SK-N-SH treated with all-trans-retinoic acid at 6 μM for 48 hours (cell line): Measurements from ENCODE around the gene TMEM119.

Source experiments
- ATAC-seq: fragments of 200-7000 bp; cut with Tn5 transposase; 3 replicates; pipeline ENCODE4 v1.9.1; 2020; ENCODE audit warnings: mild to moderate bottlenecking, moderate library complexity
- BACH2 ChIP-seq: fragments of 250-450 bp; sonication (Bioruptor Pico); IDR thresholded peaks from 2 replicates; pipeline ENCODE4 v1.9.0; 2021; ENCODE audit warnings: mild to moderate bottlenecking, borderline replicate concordance
- CREB5 ChIP-seq: fragments of 250-450 bp; sonication (Bioruptor Pico); IDR thresholded peaks from 2 replicates; pipeline ENCODE4 v1.5.1; 2020; ENCODE audit warnings: low read depth, mild to moderate bottlenecking, moderate library complexity
- CSDC2 ChIP-seq: fragments of 250-450 bp; sonication (Bioruptor Pico); IDR thresholded peaks from 2 replicates; pipeline ENCODE4 v1.5.0; 2020; ENCODE audit warnings: mild to moderate bottlenecking, moderate library complexity
- CSRNP3 ChIP-seq: fragments of 250-450 bp; sonication (Bioruptor Pico); IDR thresholded peaks from 2 replicates; pipeline ENCODE4 v1.5.1; 2021; ENCODE audit warnings: mild to moderate bottlenecking, moderate library complexity
- GLIS3 ChIP-seq: fragments of 250-450 bp; sonication (Bioruptor Pico); IDR thresholded peaks from 2 replicates; pipeline ENCODE4 v1.5.0; 2020; ENCODE audit warnings: mild to moderate bottlenecking, moderate library complexity
- ISL1 ChIP-seq: fragments of 250-450 bp; sonication (Bioruptor Pico); IDR thresholded peaks from 2 replicates; pipeline ENCODE4 v2.1.2; 2022; ENCODE audit warnings: mild to moderate bottlenecking, moderate library complexity
- OSR1 ChIP-seq: fragments of 250-450 bp; sonication (Bioruptor Pico); IDR thresholded peaks from 2 replicates; pipeline ENCODE4 v1.8.0; 2022; ENCODE audit warnings: moderate library complexity, mild to moderate bottlenecking, inconsistent platforms
- PATZ1 ChIP-seq: fragments of 250-450 bp; sonication (Bioruptor Pico); IDR thresholded peaks from 2 replicates; pipeline ENCODE4 v1.8.0; 2020; ENCODE audit warnings: mild to moderate bottlenecking, moderate library complexity, borderline replicate concordance
- POU6F1 ChIP-seq: fragments of 250-450 bp; sonication (Bioruptor Pico); IDR thresholded peaks from 2 replicates; pipeline ENCODE4 v1.8.0; 2021; ENCODE audit warnings: low read depth, mild to moderate bottlenecking, moderate library complexity, borderline replicate concordance
- PPARA ChIP-seq: fragments of 250-450 bp; sonication (Bioruptor Pico); IDR thresholded peaks from 2 replicates; pipeline ENCODE4 v1.5.0; 2020; ENCODE audit warnings: mild to moderate bottlenecking, borderline replicate concordance
- RARB ChIP-seq: fragments of 250-450 bp; sonication (Bioruptor Pico); IDR thresholded peaks from 2 replicates; pipeline ENCODE4 v1.8.0; 2021; ENCODE audit warnings: mild to moderate bottlenecking, moderate library complexity
- SNAI2 ChIP-seq: fragments of 250-450 bp; sonication (Bioruptor Pico); IDR thresholded peaks from 2 replicates; pipeline ENCODE4 v1.5.0; 2020; ENCODE audit warnings: mild to moderate bottlenecking, moderate library complexity
- TCF4 ChIP-seq: fragments of 250-450 bp; sonication (Bioruptor Pico); IDR thresholded peaks from 2 replicates; pipeline ENCODE4 v1.8.0; 2021; ENCODE audit warnings: mild to moderate bottlenecking, moderate library complexity, borderline replicate concordance
- TOX ChIP-seq: fragments of 250-450 bp; sonication (Bioruptor Pico); IDR thresholded peaks from 2 replicates; pipeline ENCODE4 v1.8.0; 2021; ENCODE audit warnings: mild to moderate bottlenecking, moderate library complexity, borderline replicate concordance
- TSHZ2 ChIP-seq: fragments of 250-450 bp; sonication (Bioruptor Pico); IDR thresholded peaks from 2 replicates; pipeline ENCODE4 v1.5.0; 2020; ENCODE audit warnings: mild to moderate bottlenecking, moderate library complexity
- ZC3H10 ChIP-seq: fragments of 250-450 bp; sonication (Bioruptor Pico); IDR thresholded peaks from 2 replicates; pipeline ENCODE4 v1.5.1; 2021; ENCODE audit warnings: mild to moderate bottlenecking, moderate library complexity
- ZFP3 ChIP-seq: fragments of 250-450 bp; sonication (Bioruptor Pico); IDR thresholded peaks from 2 replicates; pipeline ENCODE4 v1.5.0; 2020; ENCODE audit warnings: mild to moderate bottlenecking, moderate library complexity
- ZFP30 ChIP-seq: fragments of 450-650 bp; formaldehyde crosslinking; IDR thresholded peaks from 2 replicates; pipeline ENCODE4 v1.5.0; 2022; ENCODE audit warnings: mild to moderate bottlenecking, moderate library complexity
- ZNF565 ChIP-seq: fragments of 450-650 bp; formaldehyde crosslinking; conservative IDR thresholded peaks from 2 replicates; pipeline ENCODE4 v1.5.0; 2020; ENCODE audit warnings: low read depth, mild to moderate bottlenecking, moderate library complexity
- ZNF70 ChIP-seq: fragments of 450-650 bp; formaldehyde crosslinking; IDR thresholded peaks from 2 replicates; pipeline ENCODE4 v1.5.0; 2020; ENCODE audit warnings: mild to moderate bottlenecking, moderate library complexity
- ZNF8 ChIP-seq: fragments of 450-650 bp; formaldehyde crosslinking; IDR thresholded peaks from 2 replicates; pipeline ENCODE4 v1.5.0; 2020; ENCODE audit warnings: mild to moderate bottlenecking, moderate library complexity

TMEM119 gene

GRCh38 chr12:108597559-108598471, at the start of gene TMEM119:
TMEM119 (minus strand) TSS chr12:108598084; CDS start chr12:108592383, 5,701 bp downstream.
- TF ChIP-seq CSDC2 (CRISPR knock-in tag) (no peak), ISL1 (no peak), TSHZ2 (no peak), TCF4 (CRISPR knock-in tag) (no peak), PPARA (CRISPR knock-in tag) (no peak), GLIS3 (CRISPR knock-in tag) (no peak), ZNF70 (no peak), ZNF565 (no peak), TOX (CRISPR knock-in tag) (no peak), SNAI2 (no peak), PATZ1 (CRISPR knock-in tag) (no peak), POU6F1 (CRISPR knock-in tag) (no peak), CREB5 (CRISPR knock-in tag) (no peak), ZC3H10 (no peak), RARB (CRISPR knock-in tag) (no peak), BACH2 (CRISPR knock-in tag) (no peak), OSR1 (CRISPR knock-in tag) (no peak), ZNF8 (CRISPR knock-in tag) (no peak)

GRCh38 chr12:108646600-108647579, 49.0 kb upstream of the TMEM119 start:
- ATAC-seq = no peak
- TF ChIP-seq ZFP30 (CRISPR knock-in tag) = no peak
- TF ChIP-seq BACH2 (CRISPR knock-in tag) = no peak
- no peak for TF ChIP-seq ZFP3 (CRISPR knock-in tag)
- TF ChIP-seq TCF4 (CRISPR knock-in tag) = no peak
- TF ChIP-seq PPARA (CRISPR knock-in tag) = no peak
- TF ChIP-seq GLIS3 (CRISPR knock-in tag) = no peak
- TF ChIP-seq CSRNP3 (CRISPR knock-in tag) = no peak
- no peak for TF ChIP-seq ZC3H10
- TF ChIP-seq ISL1 = no peak
- no peak for TF ChIP-seq RARB (CRISPR knock-in tag)
- TF ChIP-seq CSDC2 (CRISPR knock-in tag) = no peak
- TF ChIP-seq ZNF8 (CRISPR knock-in tag) = no peak
- TF ChIP-seq ZNF565 = no peak
- no peak for TF ChIP-seq TSHZ2
- no peak for TF ChIP-seq CREB5 (CRISPR knock-in tag)

More at GRCh38 chr12:108597559-108598471, at the start of gene TMEM119:
- peak; percentile 76 for ATAC-seq
